GM19372 (cell line): ENCODE data around the gene MAT1A.

ENCODE experiments used
- ATAC-seq: cut with Tn5 transposase; IDR thresholded peaks from one replicate; pipeline ENCODE4 v1.9.1; 2021; ENCODE audit warnings: mild to moderate bottlenecking, low read depth, moderate library complexity; ENCODE audit not compliant: unreplicated experiment

Gene MAT1A

GRCh38 chr10:80283119-80283518, 6.3 kb downstream of the MAT1A start:
- ATAC-seq = no peak

DNA sequence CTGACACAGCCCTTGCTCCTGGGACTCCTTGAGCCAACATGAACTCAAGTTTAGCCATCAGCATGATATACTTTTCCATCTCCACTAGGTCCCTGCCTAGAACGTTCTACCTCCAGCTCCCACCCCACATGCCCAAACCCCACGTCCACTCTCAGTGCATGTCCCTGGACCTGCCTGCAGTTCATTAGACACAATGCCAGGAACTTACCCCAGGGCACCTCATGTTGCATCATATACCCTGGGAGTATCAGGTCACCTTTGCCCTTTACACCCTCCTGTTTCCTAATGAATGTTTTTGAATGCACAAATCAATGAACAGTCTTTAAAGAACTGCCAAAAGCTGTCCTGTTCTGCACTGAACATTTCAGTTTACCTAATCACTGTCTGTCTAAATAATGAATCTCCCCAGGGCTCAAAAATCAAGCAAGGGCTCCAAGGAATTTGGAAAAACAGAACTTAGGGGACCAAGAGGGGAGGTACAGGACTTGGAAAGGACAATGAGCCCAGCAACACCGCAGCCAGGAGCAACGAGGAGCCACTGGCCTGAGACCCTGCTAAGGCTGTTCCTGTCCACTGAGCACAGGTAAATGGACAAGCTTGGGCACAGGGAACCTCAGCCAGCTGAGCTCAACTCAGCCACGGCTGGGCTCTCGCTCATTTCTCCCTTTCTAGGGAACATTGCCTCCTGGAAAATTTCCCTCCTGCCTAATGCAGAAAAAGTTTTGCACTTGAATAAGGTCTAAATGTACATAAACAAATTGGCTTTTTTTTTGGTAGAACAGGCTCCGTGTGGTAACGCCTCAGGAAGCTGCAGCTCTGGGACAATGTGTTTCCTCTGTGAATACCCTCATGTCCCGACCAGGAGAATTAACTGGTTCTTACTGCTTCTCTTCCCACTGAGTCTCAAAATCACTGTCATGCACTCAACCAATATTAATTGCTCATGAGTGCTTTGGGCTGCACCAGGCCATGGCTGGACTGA, 7.4 kb downstream of the MAT1A start:
- no peak for ATAC-seq

- no peak for ATAC-seq
These were observed 8.2 kb downstream of the MAT1A start for GRCh38 chr10:80281292-80281691.

- ATAC-seq = no peak
These were observed 9.2 kb downstream of the MAT1A start for GRCh38 chr10:80280071-80280800.

- ATAC-seq = no peak
These were observed 10.3 kb downstream of the MAT1A start for GRCh38 chr10:80279146-80279545.

GRCh38 chr10:80278480-80278879, 11.0 kb downstream of the MAT1A start:
- ATAC-seq = no peak

GRCh38 chr10:80277567-80278250, 11.7 kb downstream of the MAT1A start:
- no peak for ATAC-seq

DNA sequence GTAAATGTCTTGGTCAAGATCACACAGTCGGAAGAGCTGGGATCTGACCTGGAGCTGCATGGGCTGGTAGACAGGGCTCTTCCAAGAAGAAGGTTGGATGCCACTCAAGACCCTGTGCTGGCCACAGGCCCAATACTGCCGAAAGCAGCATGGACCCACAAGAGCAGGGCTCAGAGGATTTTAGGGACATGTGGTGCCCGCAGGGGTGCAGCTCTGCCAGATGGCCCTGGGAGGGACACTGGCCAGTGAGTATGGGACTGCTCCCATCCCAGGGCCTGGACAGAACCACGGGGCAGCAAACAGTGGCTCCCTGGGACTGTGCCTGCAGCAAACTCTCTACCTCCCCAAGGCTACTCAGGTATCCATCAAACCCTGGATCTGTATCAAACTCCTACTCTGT, 12.4 kb downstream of the MAT1A start:
- no peak for ATAC-seq

DNA sequence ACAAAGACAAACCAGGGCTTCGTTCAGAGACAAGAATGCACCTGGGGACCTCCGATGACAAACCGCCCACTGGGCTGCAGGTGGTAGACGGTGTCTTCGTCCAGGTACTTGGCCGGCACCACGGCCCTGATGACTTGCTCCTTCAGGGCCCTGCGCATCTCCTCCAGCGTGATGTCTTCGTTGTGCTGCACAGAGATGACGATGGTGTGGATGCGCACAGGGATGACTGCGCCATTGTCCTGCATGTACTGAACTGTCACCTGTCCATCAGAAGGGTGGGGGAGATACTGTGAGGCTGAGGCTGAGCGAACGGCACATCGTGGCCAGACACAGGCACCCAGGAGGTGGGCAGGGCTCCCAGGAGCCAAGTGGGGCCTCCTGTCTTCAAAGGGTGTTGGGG, 13.1 kb downstream of the MAT1A start:
- no peak for ATAC-seq

DNA sequence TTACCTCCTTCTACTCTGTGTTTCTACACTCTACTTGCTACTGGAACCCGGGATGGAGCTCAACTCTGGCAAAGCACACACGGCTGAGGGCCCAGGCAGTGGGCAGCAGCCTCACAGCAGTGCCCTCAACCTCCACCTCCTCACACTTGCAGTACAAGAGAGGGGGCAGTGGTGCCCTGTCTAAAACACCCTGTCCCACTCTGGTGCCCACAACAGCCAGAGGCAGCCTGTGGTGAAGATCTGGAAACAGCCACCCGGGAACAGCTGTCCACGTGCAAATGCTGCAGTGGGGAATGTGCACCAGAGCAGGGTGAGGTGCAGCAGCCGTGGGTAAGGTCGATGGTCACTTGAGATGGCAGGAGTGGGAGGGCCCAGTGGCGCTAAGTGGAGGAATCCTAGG, 13.7 kb downstream of the MAT1A start:
- ATAC-seq = no peak

DNA sequence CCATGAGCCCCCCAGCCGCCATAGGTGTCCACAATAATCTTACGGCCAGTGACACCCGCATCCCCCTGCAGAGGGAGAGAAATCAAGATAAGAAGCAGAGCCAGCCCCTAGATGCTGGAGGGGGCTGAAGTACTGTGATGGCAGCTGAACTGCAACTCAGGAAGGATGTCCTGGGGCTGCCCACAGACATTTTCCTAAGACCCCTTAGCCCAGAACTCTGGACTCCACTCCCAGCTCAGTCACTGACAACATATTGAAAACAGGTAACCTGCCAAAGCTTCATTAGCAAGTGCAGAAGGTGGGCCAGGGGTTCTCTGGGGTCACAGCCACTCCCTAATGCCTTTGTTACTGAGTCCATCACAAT, 14.3 kb downstream of the MAT1A start:
- ATAC-seq = no peak

DNA sequence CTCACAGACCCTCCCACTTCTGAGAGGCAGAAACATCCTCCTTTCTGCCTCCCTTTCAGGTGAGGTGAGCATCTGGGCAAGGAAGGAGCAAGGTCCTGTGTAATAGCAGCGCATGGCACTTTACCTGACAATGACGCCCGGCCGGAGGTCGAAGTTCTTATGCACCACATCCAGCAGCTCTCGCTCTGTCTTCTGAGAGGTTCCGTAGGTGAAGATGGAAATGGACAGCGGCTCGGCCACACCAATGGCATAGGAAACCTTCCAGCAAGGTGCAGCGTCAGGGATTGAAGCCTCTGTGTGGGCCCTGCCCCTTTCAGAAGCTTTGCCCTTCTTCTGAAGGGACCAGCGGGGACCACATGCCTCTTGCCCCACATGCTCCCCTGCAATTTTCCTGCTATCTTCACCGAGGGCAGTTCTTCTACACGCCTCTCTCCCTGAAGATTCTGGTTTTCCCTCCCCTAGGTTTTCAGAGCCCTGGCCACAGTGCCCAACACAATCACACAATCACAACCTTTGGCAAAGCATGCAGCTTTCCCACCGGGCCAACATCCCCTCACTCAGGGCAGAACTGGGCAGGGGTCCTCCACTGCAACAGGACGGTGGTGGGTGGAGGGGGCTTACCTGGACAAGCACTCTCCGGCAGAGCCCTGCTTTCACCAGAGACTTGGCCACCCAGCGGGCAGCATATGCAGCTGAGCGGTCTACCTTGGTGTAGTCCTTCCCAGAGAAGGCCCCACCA, 14.9 kb downstream of the MAT1A start:
- no peak for ATAC-seq

DNA sequence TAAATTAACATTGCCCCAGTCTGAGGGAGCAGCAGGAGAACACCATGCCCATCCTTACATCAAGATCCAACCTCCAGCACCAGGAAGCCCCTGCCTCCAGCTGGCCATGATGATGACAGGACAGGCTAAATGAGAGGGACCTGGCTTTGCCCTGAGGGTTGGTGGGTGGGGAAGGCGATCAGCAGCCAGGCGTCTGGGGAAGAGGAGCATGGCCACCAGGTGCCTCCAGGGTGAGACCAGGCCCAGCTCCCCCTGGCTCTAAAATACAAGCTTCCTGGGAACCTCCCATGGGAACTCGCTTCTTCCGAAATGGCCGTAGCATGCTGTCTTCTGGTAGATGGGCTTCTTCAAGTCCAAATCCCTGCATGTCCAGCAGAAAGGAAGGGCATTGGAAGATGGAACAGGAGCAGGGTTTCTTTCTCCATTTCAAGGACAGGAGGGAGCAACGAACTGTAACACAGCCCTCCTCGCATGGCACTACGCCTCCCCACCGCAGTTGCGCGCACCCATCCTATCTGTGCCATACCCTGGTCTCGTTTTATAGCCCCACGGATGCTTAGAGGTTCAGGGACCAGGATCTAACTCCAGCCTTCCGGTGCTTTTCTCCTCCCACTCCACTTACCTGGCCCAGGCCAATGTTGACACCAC, 15.8 kb downstream of the MAT1A start:
- ATAC-seq = no peak

DNA sequence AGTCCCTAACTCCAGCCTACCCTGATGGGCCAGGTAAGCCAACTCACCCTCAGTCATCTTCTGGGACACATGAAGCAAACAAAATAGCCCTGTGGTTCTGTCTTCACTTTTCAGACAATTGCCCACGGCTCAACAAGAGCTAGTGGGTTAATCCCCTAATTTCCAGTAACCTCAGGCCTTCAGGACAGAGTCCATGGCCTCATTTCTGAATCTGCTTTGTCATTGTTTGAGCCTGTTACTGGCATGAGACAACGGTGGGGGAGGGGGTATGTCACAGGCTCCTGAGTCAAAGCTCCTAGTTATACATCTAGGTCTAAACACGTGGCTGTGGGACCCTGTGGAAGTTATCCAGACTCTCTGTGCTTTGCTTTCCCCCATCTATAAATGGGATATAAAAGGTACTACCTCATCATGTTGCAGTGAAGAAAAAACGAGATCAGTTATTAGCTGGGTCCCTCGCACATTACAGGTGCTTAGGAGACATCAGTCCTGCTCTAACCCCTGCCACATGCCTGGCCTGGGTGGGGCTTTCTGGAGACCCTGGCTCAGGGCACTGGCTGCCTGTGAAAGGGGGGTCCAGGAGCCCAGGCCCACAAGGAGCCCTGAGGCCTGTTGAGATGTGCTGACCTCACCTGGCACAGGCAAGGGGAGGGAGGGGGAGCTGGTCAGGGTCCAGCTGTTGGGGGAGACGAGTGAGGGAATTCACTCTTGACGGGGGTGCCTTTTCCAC, 16.5 kb downstream of the MAT1A start:
- ATAC-seq = no peak

DNA sequence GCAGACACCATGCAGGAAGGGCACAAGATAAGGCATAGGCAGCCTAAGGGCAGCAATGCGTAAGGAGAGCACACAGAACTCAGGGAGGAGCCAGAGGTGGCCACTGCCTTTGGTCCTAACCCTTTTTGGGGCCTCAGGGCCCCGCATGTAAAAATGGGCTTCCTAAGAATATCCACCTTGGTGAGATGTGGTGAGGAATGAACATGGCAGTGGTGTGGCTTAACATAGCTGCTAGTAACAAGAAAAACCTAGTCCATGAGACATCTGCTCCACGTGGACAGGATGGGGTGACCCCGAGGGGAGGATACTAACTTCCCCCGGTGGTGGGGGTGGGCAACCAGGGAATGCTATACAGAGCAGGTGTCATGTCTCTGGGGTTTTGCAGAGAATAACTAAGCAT, 18.0 kb downstream of the MAT1A start:
- ATAC-seq = no peak

DNA sequence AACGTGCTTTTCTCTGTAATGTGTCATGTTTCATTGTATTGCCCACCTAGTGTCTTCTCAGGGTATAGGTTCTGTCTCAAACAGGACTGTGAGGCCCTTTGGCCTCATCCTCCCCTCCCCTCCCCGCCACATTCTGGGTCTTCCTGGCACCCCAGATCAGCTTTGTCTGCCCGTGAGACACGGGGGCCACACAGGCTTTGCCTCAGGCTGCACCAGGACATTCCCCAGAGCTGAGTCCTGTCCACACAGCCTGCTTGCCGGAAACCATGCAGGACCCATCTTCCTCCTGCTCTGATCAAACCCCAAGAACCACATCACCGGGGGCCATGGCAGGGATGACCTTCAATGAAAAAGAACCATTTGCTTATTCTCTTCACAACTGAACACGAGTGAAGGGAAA, 18.6 kb downstream of the MAT1A start:
- ATAC-seq = no peak

- no peak for ATAC-seq
These were observed 20.4 kb downstream of the MAT1A start for GRCh38 chr10:80268938-80269588.

DNA sequence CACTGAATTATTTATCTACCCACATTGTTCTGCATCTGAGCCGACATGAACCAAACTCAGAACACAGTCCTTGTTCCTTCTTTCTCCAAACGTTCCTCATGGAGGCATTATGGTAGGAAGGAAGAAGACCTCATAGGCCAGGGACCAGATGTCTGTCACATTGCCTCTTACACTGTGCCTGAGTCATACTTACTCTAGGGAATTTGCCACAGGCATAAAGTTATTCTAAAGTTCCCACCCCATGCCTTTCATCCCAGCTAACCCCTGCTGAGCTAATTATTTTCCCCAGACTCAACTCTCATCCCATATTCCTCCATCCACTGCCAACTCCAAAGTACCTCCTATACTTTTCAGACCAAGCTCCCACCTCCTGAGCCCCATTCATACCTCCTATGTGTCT, 21.2 kb downstream of the MAT1A start:
- no peak for ATAC-seq

DNA sequence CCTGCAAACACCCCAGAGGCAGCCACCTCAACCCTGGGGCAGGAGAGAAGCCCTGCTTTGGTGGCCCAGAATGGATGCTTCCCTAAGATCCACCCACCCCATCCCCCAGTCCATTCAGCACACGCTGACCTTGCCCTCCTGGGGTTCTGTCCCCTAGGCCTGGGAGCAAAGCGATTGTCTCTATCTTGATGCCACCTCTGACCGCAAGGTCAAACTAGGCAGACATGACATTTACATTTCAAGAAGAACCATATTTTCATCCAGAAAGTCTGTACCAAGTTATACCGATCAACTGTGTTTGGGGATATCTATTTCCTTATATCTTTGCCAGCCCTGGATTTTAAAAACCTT, 23.0 kb downstream of the MAT1A start:
- ATAC-seq = no peak
